Measurements from ENCODE around the gene ANAPC2.

DNA sequence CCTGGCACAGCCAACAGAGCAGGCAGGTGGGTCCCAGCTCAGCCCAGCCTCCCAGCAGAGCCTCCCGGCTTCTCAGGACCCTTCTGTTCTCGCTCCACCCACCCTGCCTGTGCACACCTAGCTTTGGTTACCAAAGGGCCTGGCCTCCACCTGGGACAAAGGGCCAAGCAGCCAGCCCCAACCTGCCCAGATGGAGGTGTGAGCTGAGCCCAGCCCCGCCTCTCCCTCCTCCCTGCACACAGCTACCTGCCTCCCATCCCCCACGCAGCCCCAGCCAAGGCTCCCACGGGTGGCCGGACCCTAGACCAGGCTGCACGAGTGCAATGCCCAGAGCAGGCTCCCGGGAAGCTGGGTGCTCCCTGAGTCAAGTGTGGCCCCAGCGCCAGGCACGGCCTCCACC lies 6.5 kb upstream of the ANAPC2 start:
- TF ChIP-seq, protein P1, sequence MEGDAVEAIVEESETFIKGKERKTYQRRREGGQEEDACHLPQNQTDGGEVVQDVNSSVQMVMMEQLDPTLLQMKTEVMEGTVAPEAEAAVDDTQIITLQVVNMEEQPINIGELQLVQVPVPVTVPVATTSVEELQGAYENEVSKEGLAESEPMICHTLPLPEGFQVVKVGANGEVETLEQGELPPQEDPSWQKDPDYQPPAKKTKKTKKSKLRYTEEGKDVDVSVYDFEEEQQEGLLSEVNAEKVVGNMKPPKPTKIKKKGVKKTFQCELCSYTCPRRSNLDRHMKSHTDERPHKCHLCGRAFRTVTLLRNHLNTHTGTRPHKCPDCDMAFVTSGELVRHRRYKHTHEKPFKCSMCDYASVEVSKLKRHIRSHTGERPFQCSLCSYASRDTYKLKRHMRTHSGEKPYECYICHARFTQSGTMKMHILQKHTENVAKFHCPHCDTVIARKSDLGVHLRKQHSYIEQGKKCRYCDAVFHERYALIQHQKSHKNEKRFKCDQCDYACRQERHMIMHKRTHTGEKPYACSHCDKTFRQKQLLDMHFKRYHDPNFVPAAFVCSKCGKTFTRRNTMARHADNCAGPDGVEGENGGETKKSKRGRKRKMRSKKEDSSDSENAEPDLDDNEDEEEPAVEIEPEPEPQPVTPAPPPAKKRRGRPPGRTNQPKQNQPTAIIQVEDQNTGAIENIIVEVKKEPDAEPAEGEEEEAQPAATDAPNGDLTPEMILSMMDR (IDR thresholded peaks at IDR 0.05), result no peak
- TF ChIP-seq, protein P2, sequence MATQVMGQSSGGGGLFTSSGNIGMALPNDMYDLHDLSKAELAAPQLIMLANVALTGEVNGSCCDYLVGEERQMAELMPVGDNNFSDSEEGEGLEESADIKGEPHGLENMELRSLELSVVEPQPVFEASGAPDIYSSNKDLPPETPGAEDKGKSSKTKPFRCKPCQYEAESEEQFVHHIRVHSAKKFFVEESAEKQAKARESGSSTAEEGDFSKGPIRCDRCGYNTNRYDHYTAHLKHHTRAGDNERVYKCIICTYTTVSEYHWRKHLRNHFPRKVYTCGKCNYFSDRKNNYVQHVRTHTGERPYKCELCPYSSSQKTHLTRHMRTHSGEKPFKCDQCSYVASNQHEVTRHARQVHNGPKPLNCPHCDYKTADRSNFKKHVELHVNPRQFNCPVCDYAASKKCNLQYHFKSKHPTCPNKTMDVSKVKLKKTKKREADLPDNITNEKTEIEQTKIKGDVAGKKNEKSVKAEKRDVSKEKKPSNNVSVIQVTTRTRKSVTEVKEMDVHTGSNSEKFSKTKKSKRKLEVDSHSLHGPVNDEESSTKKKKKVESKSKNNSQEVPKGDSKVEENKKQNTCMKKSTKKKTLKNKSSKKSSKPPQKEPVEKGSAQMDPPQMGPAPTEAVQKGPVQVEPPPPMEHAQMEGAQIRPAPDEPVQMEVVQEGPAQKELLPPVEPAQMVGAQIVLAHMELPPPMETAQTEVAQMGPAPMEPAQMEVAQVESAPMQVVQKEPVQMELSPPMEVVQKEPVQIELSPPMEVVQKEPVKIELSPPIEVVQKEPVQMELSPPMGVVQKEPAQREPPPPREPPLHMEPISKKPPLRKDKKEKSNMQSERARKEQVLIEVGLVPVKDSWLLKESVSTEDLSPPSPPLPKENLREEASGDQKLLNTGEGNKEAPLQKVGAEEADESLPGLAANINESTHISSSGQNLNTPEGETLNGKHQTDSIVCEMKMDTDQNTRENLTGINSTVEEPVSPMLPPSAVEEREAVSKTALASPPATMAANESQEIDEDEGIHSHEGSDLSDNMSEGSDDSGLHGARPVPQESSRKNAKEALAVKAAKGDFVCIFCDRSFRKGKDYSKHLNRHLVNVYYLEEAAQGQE (IDR thresholded peaks at IDR 0.05; ENCODE audit: insufficient read depth in 1 of 2, low read depth in 2 of 2, low read length in 1 of 2), result no peak
- TF ChIP-seq POLR2AphosphoS5 (IDR thresholded peaks at IDR 0.05; ENCODE audit: low read depth, low read length), result no peak

All from Panc1 (cell line).